Uterus (tissue), 2 donors: ENCODE data around the gene PRAMEF5.
"Not testable (repeated sequence)": the region's sequence is repeated elsewhere in the genome, so short reads cannot be mapped to it uniquely, and the experiment has no call there.

Experiments used
- CTCF ChIP-seq, 4 experiments: fragments of 200-600 bp in 2 of 4; fragments of 450-650 bp in 2 of 4; sonication (generic) in 2 of 4; IDR thresholded peaks; one replicate each; pipeline ENCODE4 v1.5.1; 2016 to 2019; ENCODE audit warnings: antibody characterized with exemption in 4 of 4, mild to moderate bottlenecking in 2 of 4, moderate library complexity in 1 of 4
- POLR2A ChIP-seq, 2 donors: fragments of 450-650 bp; IDR thresholded peaks; one replicate each; pipeline ENCODE4 v1.6.1; 2016; ENCODE audit warnings: antibody characterized with exemption in 2 of 2, mild to moderate bottlenecking in 1 of 2, moderate library complexity in 1 of 2

GRCh38 chr1:13216619-13217018 lies 37.4 kb upstream of the PRAMEF5 start:
- not testable (repeated sequence) for TF ChIP-seq CTCF, POLR2A (IDR thresholded peaks at IDR 0.05)
